ENCODE data around the gene NEURL1. TPM values are rescaled to one million over a fixed set of nuclear protein-coding genes. Genes with fewer than 3 reads are reported as not detected.

The NEURL1 gene
- total RNA-seq, 4 donors from 2014 or later, result 0.19 TPM; not detected in 3

- no peaks in the 10 kb centered on the region for H3K9me3 ChIP-seq
- intact Hi-C loops (cut with DNase I), result no loop called here
- 91 to 95% methylated on average over 4 to 5 of the region's 10 CpGs for WGBS, 2 donors
- no peaks in the 10 kb centered on the region for H3K4me1 ChIP-seq
- no peak for TF ChIP-seq POLR2A (IDR thresholded peaks at IDR 0.05)
- TF ChIP-seq, protein P1, sequence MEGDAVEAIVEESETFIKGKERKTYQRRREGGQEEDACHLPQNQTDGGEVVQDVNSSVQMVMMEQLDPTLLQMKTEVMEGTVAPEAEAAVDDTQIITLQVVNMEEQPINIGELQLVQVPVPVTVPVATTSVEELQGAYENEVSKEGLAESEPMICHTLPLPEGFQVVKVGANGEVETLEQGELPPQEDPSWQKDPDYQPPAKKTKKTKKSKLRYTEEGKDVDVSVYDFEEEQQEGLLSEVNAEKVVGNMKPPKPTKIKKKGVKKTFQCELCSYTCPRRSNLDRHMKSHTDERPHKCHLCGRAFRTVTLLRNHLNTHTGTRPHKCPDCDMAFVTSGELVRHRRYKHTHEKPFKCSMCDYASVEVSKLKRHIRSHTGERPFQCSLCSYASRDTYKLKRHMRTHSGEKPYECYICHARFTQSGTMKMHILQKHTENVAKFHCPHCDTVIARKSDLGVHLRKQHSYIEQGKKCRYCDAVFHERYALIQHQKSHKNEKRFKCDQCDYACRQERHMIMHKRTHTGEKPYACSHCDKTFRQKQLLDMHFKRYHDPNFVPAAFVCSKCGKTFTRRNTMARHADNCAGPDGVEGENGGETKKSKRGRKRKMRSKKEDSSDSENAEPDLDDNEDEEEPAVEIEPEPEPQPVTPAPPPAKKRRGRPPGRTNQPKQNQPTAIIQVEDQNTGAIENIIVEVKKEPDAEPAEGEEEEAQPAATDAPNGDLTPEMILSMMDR (IDR thresholded peaks at IDR 0.05), result no peak
- DNase-seq, result no peak
- no peaks in the 10 kb centered on the region for H3K36me3 ChIP-seq
- H3K4me3 ChIP-seq, result no peak overlapping the region
- H3K27ac ChIP-seq, result no peak overlapping the region
- H3K27me3 ChIP-seq, result peaks cover 0 to 14% (median 0%) of the 10 kb centered on the region in 4 donors
Observed at GRCh38 chr10:103572347-103573204, 79.1 kb downstream of the NEURL1 start.

DNA sequence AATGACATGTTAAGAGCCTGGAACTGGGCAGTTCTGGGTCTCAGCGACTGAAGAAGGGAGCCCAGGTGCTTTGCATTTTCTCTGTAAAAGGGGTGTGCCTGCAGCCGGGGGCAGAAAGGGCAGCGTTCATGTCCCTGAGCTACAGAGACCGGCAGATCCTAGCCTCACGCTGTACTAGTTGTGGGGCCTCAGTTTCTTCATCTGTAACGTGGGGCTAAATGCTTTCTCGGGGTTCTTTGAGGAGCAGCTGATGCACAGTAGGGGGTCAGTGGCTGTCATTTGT lies 79.6 kb downstream of the NEURL1 start:
- peaks cover 0 to 14% (median 0%) of the 10 kb centered on the region in 4 donors for H3K27me3 ChIP-seq
- no peak for TF ChIP-seq POLR2A (IDR thresholded peaks at IDR 0.05)
- TF ChIP-seq, protein P1 (IDR thresholded peaks at IDR 0.05), result no peak
- no peak for DNase-seq
- intact Hi-C loops (cut with DNase I), result no loop called here
- no peaks in the 10 kb centered on the region for H3K36me3 ChIP-seq
- no peaks in the 10 kb centered on the region for H3K4me1 ChIP-seq
- H3K4me3 ChIP-seq, result no peak overlapping the region
- H3K9me3 ChIP-seq, result no peaks in the 10 kb centered on the region
- WGBS, 2 donors, result 75 to 77% methylated on average over 3 to 4 of the region's 7 CpGs
- H3K27ac ChIP-seq, result no peak overlapping the region

DNA sequence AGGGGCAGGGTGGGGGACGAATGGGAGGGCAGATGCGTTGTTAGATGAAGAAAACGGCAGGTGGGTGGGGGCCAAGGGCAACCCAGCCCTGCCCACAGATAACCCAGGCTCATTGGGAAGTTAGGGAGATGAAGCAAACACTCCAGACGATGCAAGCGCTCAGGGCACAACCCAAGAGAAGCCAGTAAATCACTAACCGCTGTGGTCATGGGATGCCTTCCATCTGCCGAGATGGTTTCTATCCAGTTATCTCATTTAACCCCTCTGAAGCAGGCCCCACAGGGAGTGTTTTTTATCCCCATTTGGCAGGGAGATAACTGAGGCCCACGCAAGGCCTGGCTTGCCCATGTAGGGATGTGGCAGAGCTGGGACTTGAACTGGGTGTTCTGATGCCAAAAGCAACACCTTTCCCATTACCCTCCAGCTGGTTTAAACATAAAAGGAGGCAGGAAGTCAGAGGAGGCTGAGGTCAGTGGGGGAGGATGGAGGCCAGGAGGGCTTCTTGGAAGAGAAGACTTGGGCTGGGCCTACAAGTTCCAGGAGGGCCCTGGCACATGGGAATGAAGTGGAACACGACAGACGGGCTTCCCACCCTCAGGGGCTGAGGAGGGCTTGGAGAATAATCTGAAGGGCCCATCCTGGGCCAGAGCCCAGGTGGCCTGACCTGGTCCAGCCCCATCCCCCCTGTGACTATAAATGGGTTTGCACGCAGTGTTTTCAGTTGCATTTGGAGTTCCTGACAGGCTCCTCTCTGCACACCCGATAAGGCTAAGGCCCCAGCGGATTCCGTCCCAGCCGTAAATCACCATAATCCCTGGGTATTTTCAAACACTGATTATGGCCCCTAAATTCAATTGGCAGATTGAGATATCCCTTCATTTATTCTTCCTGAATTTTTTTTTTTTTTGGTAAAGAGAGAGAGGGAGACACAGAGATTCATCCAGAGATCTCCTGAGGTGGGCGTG lies 80.9 kb downstream of the NEURL1 start:
- TF ChIP-seq, protein P1 (IDR thresholded peaks at IDR 0.05), result no peak
- TF ChIP-seq POLR2A (IDR thresholded peaks at IDR 0.05), result no peak
- no peak for DNase-seq
- Histone ChIP-seq H3K36me3 (no peaks in the 10 kb centered on the region), H3K27ac (no peak overlapping the region), H3K4me3 (no peak overlapping the region), H3K9me3 (no peaks in the 10 kb centered on the region), H3K4me1 (no peaks in the 10 kb centered on the region), H3K27me3 (peaks cover 0 to 21% (median 0%) of the 10 kb centered on the region in 4 donors)
- 85 to 88% methylated on average over 15 to 16 of the region's 16 CpGs for WGBS, 2 donors
- intact Hi-C loops (cut with DNase I), result no loop called here

GRCh38 chr10:103575416-103576075 lies 82.0 kb downstream of the NEURL1 start:
- no peak for DNase-seq
- H3K4me1 ChIP-seq, result peaks cover 0 to 7% (median 0%) of the 10 kb centered on the region in 3 donors
- TF ChIP-seq, protein P1 (IDR thresholded peaks at IDR 0.05), result no peak
- TF ChIP-seq POLR2A (IDR thresholded peaks at IDR 0.05), result no peak
- H3K4me3 ChIP-seq, result no peak overlapping the region
- 60 to 64% methylated on average over 3 to 6 of the region's 6 CpGs for WGBS, 2 donors
- peaks cover 0 to 21% (median 0%) of the 10 kb centered on the region in 4 donors for H3K27me3 ChIP-seq
- no peaks in the 10 kb centered on the region for H3K36me3 ChIP-seq
- H3K9me3 ChIP-seq, result no peaks in the 10 kb centered on the region
- H3K27ac ChIP-seq, result no peak overlapping the region
- intact Hi-C loops (cut with DNase I), result no loop called here

Data from esophagus squamous epithelium (tissue), 5 donors.